SK-N-SH (cell line): ENCODE measurements around the gene ABCC4. TPM values are rescaled to one million over a fixed set of nuclear protein-coding genes. Genes with fewer than 3 reads are reported as not detected.

Experiments used
- CTCF ChIA-PET: fragments of 300-600, 350-600 bp; formaldehyde crosslinking; extraction: SDS; loops from one replicate; lab custom pipeline; 2021; lab: Yijun Ruan, JAX
- POLR2A ChIA-PET: fragments of 350-600 bp; sonication (Branson Sonifier 250); formaldehyde crosslinking; extraction: SDS; loops from one replicate; lab custom pipeline; 2020; ENCODE audit warnings: antibody characterized with exemption, inconsistent platforms; lab: Yijun Ruan, JAX
- DNase-seq: peaks from one replicate; pipeline ENCODE4 v3.0.0; 2012
- H2AFZ ChIP-seq: fragments of 200-600 bp; sonication (generic); 2 replicates; pipeline ENCODE4 v1.8.1; 2016; ENCODE audit warnings: antibody characterized with exemption, mild to moderate bottlenecking, low read depth
- H3F3A ChIP-seq: fragments of 200-600 bp; sonication (generic); replicated peaks from 2 replicates; pipeline ENCODE3; 2016; ENCODE audit warnings: antibody characterized with exemption, mild to moderate bottlenecking; ENCODE audit not compliant: insufficient read depth
- H3K27ac ChIP-seq, 2 experiments: fragments of 200-500 bp in 1 of 2; fragments of 200-600 bp in 1 of 2; sonication (Bioruptor generic) in 1 of 2; sonication (generic), shearing (Covaris generic) in 1 of 2; 2 replicates each; pipeline versions ENCODE4 v1.5.1 to v1.6.1; 2014 to 2016; ENCODE audit warnings: low read depth in 2 of 2, inconsistent platforms in 1 of 2, low read length in 1 of 2, mild to moderate bottlenecking in 1 of 2, mixed read lengths in 1 of 2
- H3K27me3 ChIP-seq: fragments of 200-600 bp; sonication (generic), shearing (Covaris generic); 2 replicates; pipeline ENCODE4 v1.6.1; 2016; ENCODE audit warnings: mixed run types; ENCODE audit not compliant: insufficient read depth
- H3K36me3 ChIP-seq, 2 experiments: fragments of 200-500 bp in 1 of 2; fragments of 200-600 bp in 1 of 2; sonication (Bioruptor generic) in 1 of 2; sonication (generic) in 1 of 2; replicated peaks in 1 of 2; 2 replicates each; pipeline versions ENCODE3 to v1.5.1; 2014 to 2016; ENCODE audit warnings: low read length in 1 of 2, mild to moderate bottlenecking in 1 of 2; ENCODE audit not compliant: insufficient read depth in 2 of 2, control insufficient read depth in 1 of 2
- H3K4me1 ChIP-seq, 2 experiments: fragments of 200-500 bp in 1 of 2; fragments of 200-600 bp in 1 of 2; sonication (Bioruptor generic) in 1 of 2; sonication (generic), shearing (Covaris generic) in 1 of 2; 2 replicates each; pipeline versions ENCODE4 v1.5.1 to v1.6.1; 2014 to 2016; ENCODE audit warnings: low read depth in 1 of 2, low read length in 1 of 2, mixed run types in 1 of 2; ENCODE audit not compliant: insufficient read depth in 2 of 2, control insufficient read depth in 1 of 2
- H3K4me2 ChIP-seq: fragments of 200-600 bp; sonication (generic), shearing (Covaris generic); 2 replicates; pipeline ENCODE4 v1.6.1; 2017; ENCODE audit warnings: mixed run types
- H3K4me3 ChIP-seq, 2 experiments: fragments of 200-500 bp in 1 of 2; fragments of 200-600 bp in 1 of 2; sonication (Bioruptor generic) in 1 of 2; sonication (generic), shearing (Covaris generic) in 1 of 2; 2 replicates each; pipeline versions ENCODE4 v1.5.1 to v1.8.1; 2014 to 2016; ENCODE audit warnings: low read depth in 2 of 2, inconsistent platforms in 1 of 2, low read length in 1 of 2, mild to moderate bottlenecking in 1 of 2, mixed read lengths in 1 of 2, moderate library complexity in 1 of 2
- H3K79me2 ChIP-seq: fragments of 200-600 bp; sonication (generic); 2 replicates; pipeline ENCODE4 v1.8.1; 2017; ENCODE audit warnings: mild to moderate bottlenecking; ENCODE audit not compliant: insufficient read depth
- H3K9ac ChIP-seq: fragments of 200-600 bp; sonication (generic); 2 replicates; pipeline ENCODE4 v1.6.1; 2017; ENCODE audit warnings: mixed run types
- H3K9me2 ChIP-seq: fragments of 200-600 bp; sonication (generic); 2 replicates; pipeline ENCODE4 v1.6.1; 2017; ENCODE audit warnings: mixed run types
- H3K9me3 ChIP-seq: fragments of 200-600 bp; sonication (generic); 2 replicates; pipeline ENCODE4 v1.6.1; 2017; ENCODE audit warnings: mixed run types, mild to moderate bottlenecking, moderate library complexity
- H4K20me1 ChIP-seq: fragments of 200-600 bp; sonication (generic); 2 replicates; pipeline ENCODE4 v1.6.1; 2017; ENCODE audit warnings: mild to moderate bottlenecking, mixed run types; ENCODE audit not compliant: insufficient read depth
- CHD2 ChIP-seq: fragments of 150-350 bp; IDR thresholded peaks from 2 replicates; pipeline ENCODE4 v1.6.1; 2018; ENCODE audit warnings: low read length; ENCODE audit not compliant: partially characterized antibody
- EZH2phosphoT487 ChIP-seq: fragments of 200-600 bp; sonication (generic); IDR thresholded peaks from 2 replicates; pipeline ENCODE4 v1.6.1; 2017; ENCODE audit warnings: low read depth, mixed run types, mild to moderate bottlenecking, antibody characterized with exemption, moderate library complexity, borderline replicate concordance
- FOSL2 ChIP-seq: IDR thresholded peaks from 2 replicates; pipeline ENCODE4 v1.4.0; 2012; ENCODE audit warnings: low read depth, mild to moderate bottlenecking, moderate library complexity, borderline replicate concordance
- FOXJ3 ChIP-seq: sonication (generic); formaldehyde crosslinking; IDR thresholded peaks from 2 replicates; pipeline ENCODE4 v1.5.1; 2020; ENCODE audit warnings: mild to moderate bottlenecking, missing genetic modification reagents
- FOXM1 ChIP-seq: IDR thresholded peaks from 2 replicates; pipeline ENCODE4 v1.4.0; 2012; ENCODE audit warnings: low read depth, mild to moderate bottlenecking
- GATA2 ChIP-seq: sonication (generic); formaldehyde crosslinking; IDR thresholded peaks from 2 replicates; pipeline ENCODE4 v1.5.0; 2020; ENCODE audit warnings: mild to moderate bottlenecking, missing genetic modification reagents
- JUND ChIP-seq: IDR thresholded peaks from 2 replicates; pipeline ENCODE4 v1.4.0; 2012
- MAX ChIP-seq: IDR thresholded peaks from 2 replicates; pipeline ENCODE4 v1.4.0; 2012; ENCODE audit warnings: low read depth
- MEF2A ChIP-seq: IDR thresholded peaks from 2 replicates; pipeline ENCODE4 v1.4.0; 2012; ENCODE audit warnings: low read depth, borderline replicate concordance
- POLR2AphosphoS5 ChIP-seq: IDR thresholded peaks from 2 replicates; pipeline ENCODE4 v1.6.1; 2012; ENCODE audit warnings: low read depth, low read length
- RFX5 ChIP-seq: IDR thresholded peaks from 2 replicates; pipeline ENCODE4 v1.6.1; 2012; ENCODE audit warnings: mild to moderate bottlenecking, improper control_type of control experiment, low read length
- RXRA ChIP-seq: IDR thresholded peaks from 2 replicates; pipeline ENCODE4 v1.4.0; 2012; ENCODE audit warnings: low read depth, mild to moderate bottlenecking, borderline replicate concordance
- SIN3A ChIP-seq: IDR thresholded peaks from 2 replicates; pipeline ENCODE4 v1.6.1; 2012; ENCODE audit warnings: low read depth, mild to moderate bottlenecking, low read length, moderate library complexity, borderline replicate concordance
- SMC3 ChIP-seq: IDR thresholded peaks from 2 replicates; pipeline ENCODE4 v1.6.1; 2012; ENCODE audit warnings: low read depth, low read length, improper control_type of control experiment
- WGBS: methylation state at CpG from one replicate; pipeline ENCODE4 v1.1.6; 2017; ENCODE audit warnings: low lambda C conversion rate; 5-methylcytosine and 5-hydroxymethylcytosine counted together
- polyA plus RNA-seq, 3 experiments: library from polyadenylated mRNA; depleted of rRNA; stranded (reverse); fragments of >200 nt; gene quantifications; 2 replicates each; pipeline ENCODE4 v1.2.3, GENCODE V29; 2012
- TF ChIP-seq, protein P1 (sequence below): fragments of 150-350 bp; IDR thresholded peaks from 2 replicates; pipeline ENCODE4 v1.6.1; 2017; ENCODE audit warnings: antibody characterized with exemption, low read length, low read depth, borderline replicate concordance
- TF ChIP-seq, protein P2 (sequence below): fragments of 150-350 bp; IDR thresholded peaks from 2 replicates; pipeline ENCODE4 v1.6.1; 2016; ENCODE audit warnings: mild to moderate bottlenecking, low read depth, low read length

ABCC4 gene
- polyA plus RNA-seq, 1 of the 3 experiments (the other 2 are of a cell fraction): 7.8 TPM

DNA sequence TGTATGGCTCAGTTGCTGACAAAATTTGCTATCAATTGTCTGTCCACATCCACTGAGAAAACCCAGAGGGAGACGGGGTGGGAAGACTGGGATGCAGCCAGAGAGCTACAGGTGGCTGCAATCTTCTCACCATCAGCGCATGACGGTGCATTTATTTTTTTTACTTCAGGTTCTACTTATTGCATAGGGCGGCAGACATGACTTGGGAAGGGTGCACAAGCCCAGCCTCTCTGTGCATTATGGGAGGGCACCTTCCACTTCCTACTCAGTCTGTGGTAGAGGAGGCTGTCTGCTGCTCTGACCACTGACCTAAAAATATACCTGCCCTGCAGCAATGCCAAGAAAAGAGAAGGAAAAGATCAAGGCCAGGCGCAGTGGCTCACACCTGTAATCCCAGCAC, 73.1 kb downstream of the ABCC4 start:
- TF ChIP-seq, protein P1, sequence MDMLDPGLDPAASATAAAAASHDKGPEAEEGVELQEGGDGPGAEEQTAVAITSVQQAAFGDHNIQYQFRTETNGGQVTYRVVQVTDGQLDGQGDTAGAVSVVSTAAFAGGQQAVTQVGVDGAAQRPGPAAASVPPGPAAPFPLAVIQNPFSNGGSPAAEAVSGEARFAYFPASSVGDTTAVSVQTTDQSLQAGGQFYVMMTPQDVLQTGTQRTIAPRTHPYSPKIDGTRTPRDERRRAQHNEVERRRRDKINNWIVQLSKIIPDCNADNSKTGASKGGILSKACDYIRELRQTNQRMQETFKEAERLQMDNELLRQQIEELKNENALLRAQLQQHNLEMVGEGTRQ: no peak
- TF ChIP-seq EZH2phosphoT487 (no peak), FOXJ3 (CRISPR knock-in tag) (no peak), FOSL2 (no peak)
- CTCF ChIA-PET: interaction anchor here (1.9 kb wide), 1 partner anchor 37 kb away, joined by 5 read pairs; no protein-coding TSS in a partner anchor
- no peak for DNase-seq
- Histone ChIP-seq H3F3A (no peaks in the 10 kb centered on the region), H2AFZ (no peak overlapping the region), H3K4me1 (peaks cover 0 to 4% of the 10 kb centered on the region in 2 experiments; a peak in 2 of 4 replicates), H3K36me3 (no peaks in the 10 kb centered on the region), H3K4me2 (no peak overlapping the region), H3K79me2 (no peaks in the 10 kb centered on the region), H3K9me3 (no peaks in the 10 kb centered on the region), H3K9ac (no peak overlapping the region), H3K27me3 (no peaks in the 10 kb centered on the region), H3K9me2 (no peaks in the 10 kb centered on the region), H3K4me3 (no peak overlapping the region), H3K27ac (no peak overlapping the region), H4K20me1 (no peaks in the 10 kb centered on the region)
- 83% methylated on average over 5 of the region's 5 CpGs for WGBS
- POLR2A ChIA-PET: no interaction called here

DNA sequence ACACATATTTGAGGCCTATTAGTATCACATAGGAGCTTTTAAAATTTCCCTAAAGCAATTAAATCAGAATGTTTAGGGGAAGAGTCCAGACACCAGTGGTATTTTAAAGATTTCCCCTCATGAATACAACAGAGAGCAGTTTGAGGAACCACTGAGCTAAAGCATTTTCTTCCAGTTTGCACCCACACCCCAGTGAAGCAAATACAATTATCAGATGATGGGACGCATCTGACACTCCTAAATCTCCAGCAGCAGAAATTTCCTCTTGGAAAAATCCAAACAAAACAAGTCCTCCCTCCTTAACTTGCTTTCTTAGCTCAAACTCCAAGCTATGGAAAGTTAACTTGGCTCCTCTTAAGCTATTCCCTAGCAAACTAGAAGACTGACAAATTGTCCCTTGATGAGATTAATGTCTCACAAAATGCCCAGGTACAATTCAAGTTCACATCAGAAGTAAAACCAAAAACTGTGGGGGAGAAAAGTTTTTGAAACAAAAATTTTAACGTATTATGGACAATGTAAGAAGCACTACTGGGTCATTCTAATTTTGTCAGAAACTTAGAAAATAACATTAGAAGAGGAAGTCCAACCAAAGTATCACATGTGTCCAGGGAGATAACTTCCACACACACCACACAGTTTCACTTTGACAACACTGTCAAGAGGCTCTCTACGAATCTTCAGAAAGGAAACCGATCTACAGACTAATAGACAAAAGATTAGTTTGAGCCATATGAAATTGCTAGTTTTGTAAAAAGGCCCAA, 74.1 kb downstream of the ABCC4 start:
- Histone ChIP-seq H3K4me2 (no peak overlapping the region), H3K9ac (no peak overlapping the region), H3K4me1 (peaks cover 0 to 3% of the 10 kb centered on the region in 2 experiments; a peak in 1 of 4 replicates), H2AFZ (no peak overlapping the region), H4K20me1 (no peaks in the 10 kb centered on the region), H3K79me2 (no peaks in the 10 kb centered on the region), H3K27me3 (no peaks in the 10 kb centered on the region), H3F3A (no peaks in the 10 kb centered on the region), H3K4me3 (no peak overlapping the region), H3K9me3 (no peaks in the 10 kb centered on the region), H3K9me2 (no peaks in the 10 kb centered on the region), H3K27ac (no peak overlapping the region), H3K36me3 (no peaks in the 10 kb centered on the region)
- 82% methylated on average over 4 of the region's 4 CpGs for WGBS
- no peak for DNase-seq
- no peak for TF ChIP-seq MAX
- ChIA-PET CTCF (interaction anchor here (0.7 to 2.2 kb wide), 5 partner anchors 13 to 172 kb away, joined by 3 to 8 read pairs (median 3); no protein-coding TSS in a partner anchor), POLR2A (no interaction called here)

GRCh38 chr13:95226476-95226875, 74.8 kb downstream of the ABCC4 start:
- Histone ChIP-seq H3K36me3 (no peaks in the 10 kb centered on the region), H3K4me3 (no peak overlapping the region), H3K27me3 (no peaks in the 10 kb centered on the region), H2AFZ (no peak overlapping the region), H3K9ac (no peak overlapping the region), H3K79me2 (no peaks in the 10 kb centered on the region), H3K9me2 (no peaks in the 10 kb centered on the region), H4K20me1 (no peaks in the 10 kb centered on the region), H3K9me3 (no peaks in the 10 kb centered on the region), H3K4me1 (peaks cover 0 to 5% of the 10 kb centered on the region in 2 experiments; a peak in 1 of 4 replicates), H3K4me2 (no peak overlapping the region), H3F3A (no peaks in the 10 kb centered on the region), H3K27ac (no peak overlapping the region)
- ChIA-PET POLR2A (no interaction called here), CTCF (interaction anchor here (0.7 to 2.2 kb wide), 5 partner anchors 14 to 173 kb away, joined by 3 to 8 read pairs (median 3); no protein-coding TSS in a partner anchor)
- 97% methylated on average over 5 of the region's 5 CpGs for WGBS
- DNase-seq: no peak
- TF ChIP-seq RFX5 (no peak), JUND (no peak), FOXJ3 (CRISPR knock-in tag) (no peak), GATA2 (CRISPR knock-in tag) (no peak), SMC3 (no peak), RXRA (no peak), MAX (no peak), CHD2 (no peak), MEF2A (no peak), FOXM1 (no peak), SIN3A (no peak), POLR2AphosphoS5 (no peak)
- TF ChIP-seq, protein P1: no peak
- TF ChIP-seq, protein P2, sequence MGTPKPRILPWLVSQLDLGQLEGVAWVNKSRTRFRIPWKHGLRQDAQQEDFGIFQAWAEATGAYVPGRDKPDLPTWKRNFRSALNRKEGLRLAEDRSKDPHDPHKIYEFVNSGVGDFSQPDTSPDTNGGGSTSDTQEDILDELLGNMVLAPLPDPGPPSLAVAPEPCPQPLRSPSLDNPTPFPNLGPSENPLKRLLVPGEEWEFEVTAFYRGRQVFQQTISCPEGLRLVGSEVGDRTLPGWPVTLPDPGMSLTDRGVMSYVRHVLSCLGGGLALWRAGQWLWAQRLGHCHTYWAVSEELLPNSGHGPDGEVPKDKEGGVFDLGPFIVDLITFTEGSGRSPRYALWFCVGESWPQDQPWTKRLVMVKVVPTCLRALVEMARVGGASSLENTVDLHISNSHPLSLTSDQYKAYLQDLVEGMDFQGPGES: no peak
